ENCODE measurements around the gene PPP1R1B.

Gene PPP1R1B

GRCh38 chr17:39679521-39680192 lies 52.9 kb downstream of the PPP1R1B start:
- Histone ChIP-seq H3K4me3 (ENCODE audit: insufficient read depth, low read length, poor library complexity, severe bottlenecking) (no peak overlapping the region), H3K9me2 (replicated peaks; ENCODE audit: insufficient read depth, low read length) (no peaks in the 10 kb centered on the region), H3K27me3 (ENCODE audit: low read length) (no peaks in the 10 kb centered on the region), H3K27ac (ENCODE audit: low read depth, low read length) (no peak overlapping the region), H3K4me2 (ENCODE audit: low read depth, low read length, poor library complexity, severe bottlenecking) (no peak overlapping the region), H3K9ac (ENCODE audit: low read length) (no peak overlapping the region), H3K79me2 (ENCODE audit: insufficient read depth, low read length) (no peaks in the 10 kb centered on the region), H3K9me3 (ENCODE audit: insufficient read depth, low read length) (no peaks in the 10 kb centered on the region), H3F3A (ENCODE audit: insufficient read depth) (no peaks in the 10 kb centered on the region), H3K36me3 (ENCODE audit: low read length) (no peaks in the 10 kb centered on the region), H4K20me1 (ENCODE audit: low read depth, low read length) (no peaks in the 10 kb centered on the region), H2AFZ (ENCODE audit: low read depth, low read length, severe bottlenecking) (no peak overlapping the region)
- no peak for TF ChIP-seq EZH2phosphoT487 (conservative IDR thresholded peaks at IDR 0.05; ENCODE audit: low read length)
- TF ChIP-seq, protein P1, sequence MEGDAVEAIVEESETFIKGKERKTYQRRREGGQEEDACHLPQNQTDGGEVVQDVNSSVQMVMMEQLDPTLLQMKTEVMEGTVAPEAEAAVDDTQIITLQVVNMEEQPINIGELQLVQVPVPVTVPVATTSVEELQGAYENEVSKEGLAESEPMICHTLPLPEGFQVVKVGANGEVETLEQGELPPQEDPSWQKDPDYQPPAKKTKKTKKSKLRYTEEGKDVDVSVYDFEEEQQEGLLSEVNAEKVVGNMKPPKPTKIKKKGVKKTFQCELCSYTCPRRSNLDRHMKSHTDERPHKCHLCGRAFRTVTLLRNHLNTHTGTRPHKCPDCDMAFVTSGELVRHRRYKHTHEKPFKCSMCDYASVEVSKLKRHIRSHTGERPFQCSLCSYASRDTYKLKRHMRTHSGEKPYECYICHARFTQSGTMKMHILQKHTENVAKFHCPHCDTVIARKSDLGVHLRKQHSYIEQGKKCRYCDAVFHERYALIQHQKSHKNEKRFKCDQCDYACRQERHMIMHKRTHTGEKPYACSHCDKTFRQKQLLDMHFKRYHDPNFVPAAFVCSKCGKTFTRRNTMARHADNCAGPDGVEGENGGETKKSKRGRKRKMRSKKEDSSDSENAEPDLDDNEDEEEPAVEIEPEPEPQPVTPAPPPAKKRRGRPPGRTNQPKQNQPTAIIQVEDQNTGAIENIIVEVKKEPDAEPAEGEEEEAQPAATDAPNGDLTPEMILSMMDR (IDR thresholded peaks at IDR 0.05; ENCODE audit: insufficient read depth, low read length, poor library complexity, severe bottlenecking) = no peak

- Histone ChIP-seq H3K27ac (ENCODE audit: low read depth, low read length) (no peak overlapping the region), H2AFZ (ENCODE audit: low read depth, low read length, severe bottlenecking) (no peak overlapping the region), H3K9ac (ENCODE audit: low read length) (no peak overlapping the region)
These were observed 56.7 kb downstream of the PPP1R1B start for GRCh38 chr17:39683295-39683939.

DNA sequence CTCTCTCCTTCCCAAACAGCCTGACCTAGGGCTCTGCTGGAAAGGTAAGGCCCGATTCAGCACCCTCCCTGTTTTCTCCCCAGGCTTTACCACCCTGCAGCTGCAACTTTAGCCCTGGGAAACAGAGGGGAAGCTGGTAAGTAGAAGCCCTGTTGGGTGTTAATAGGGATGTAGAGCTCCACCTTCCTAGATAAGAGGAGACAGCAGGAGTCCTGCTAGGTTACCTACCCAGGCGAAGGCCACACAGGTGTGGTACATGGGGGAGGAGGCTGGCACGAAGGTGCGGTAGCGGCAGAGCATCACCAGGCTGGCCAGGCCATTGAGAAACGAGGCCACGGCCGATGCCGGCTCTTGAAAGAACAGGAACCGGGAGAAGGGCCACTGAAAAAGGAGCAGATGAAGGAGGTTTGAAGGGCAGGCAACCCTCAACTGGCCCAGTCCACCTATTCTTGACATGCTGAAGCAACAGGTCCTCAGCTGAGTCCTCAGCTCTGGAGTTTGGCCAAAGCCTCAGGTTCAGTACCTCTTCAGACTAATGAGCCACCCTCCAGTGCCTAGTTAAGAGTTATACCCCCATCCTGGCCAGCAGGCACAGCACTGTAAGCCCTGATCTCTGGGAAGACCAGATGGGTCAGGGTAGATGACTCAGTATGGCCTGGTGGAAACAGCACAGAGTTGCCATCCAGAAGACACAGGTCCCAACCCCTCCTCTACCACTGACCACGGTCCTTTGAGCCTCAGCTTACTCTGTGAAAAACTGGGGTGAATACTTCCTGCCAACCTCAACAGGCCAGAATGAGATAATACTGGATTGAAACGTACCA lies 57.8 kb downstream of the PPP1R1B start:
- Histone ChIP-seq H3K36me3 (ENCODE audit: low read length) (no peaks in the 10 kb centered on the region), H4K20me1 (ENCODE audit: low read depth, low read length) (no peaks in the 10 kb centered on the region), H3K9ac (ENCODE audit: low read length) (no peak overlapping the region), H3K9me3 (ENCODE audit: insufficient read depth, low read length) (no peaks in the 10 kb centered on the region), H2AFZ (ENCODE audit: low read depth, low read length, severe bottlenecking) (no peak overlapping the region), H3K9me2 (replicated peaks; ENCODE audit: insufficient read depth, low read length) (no peaks in the 10 kb centered on the region), H3K27ac (ENCODE audit: low read depth, low read length) (no peak overlapping the region), H3K27me3 (ENCODE audit: low read length) (no peaks in the 10 kb centered on the region), H3F3A (ENCODE audit: insufficient read depth) (peaks cover 11% of the 10 kb centered on the region; the same call in 1 of the 2 replicates), H3K4me3 (ENCODE audit: insufficient read depth, low read length, poor library complexity, severe bottlenecking) (no peak overlapping the region), H3K79me2 (ENCODE audit: insufficient read depth, low read length) (no peaks in the 10 kb centered on the region), H3K4me2 (ENCODE audit: low read depth, low read length, poor library complexity, severe bottlenecking) (no peak overlapping the region)
- TF ChIP-seq EZH2phosphoT487 (conservative IDR thresholded peaks at IDR 0.05; ENCODE audit: low read length) = no peak
- TF ChIP-seq, protein P1 (IDR thresholded peaks at IDR 0.05; ENCODE audit: insufficient read depth, low read length, poor library complexity, severe bottlenecking) = no peak

More at GRCh38 chr17:39683295-39683939, 56.7 kb downstream of the PPP1R1B start:
- Histone ChIP-seq H3K4me2 (ENCODE audit: low read depth, low read length, poor library complexity, severe bottlenecking) (no peak overlapping the region), H3K79me2 (ENCODE audit: insufficient read depth, low read length) (no peaks in the 10 kb centered on the region), H3K9me2 (replicated peaks; ENCODE audit: insufficient read depth, low read length) (no peaks in the 10 kb centered on the region), H3K4me3 (ENCODE audit: insufficient read depth, low read length, poor library complexity, severe bottlenecking) (no peak overlapping the region), H3F3A (ENCODE audit: insufficient read depth) (peaks cover 9% of the 10 kb centered on the region; the same call in 1 of the 2 replicates), H3K9me3 (ENCODE audit: insufficient read depth, low read length) (no peaks in the 10 kb centered on the region), H3K36me3 (ENCODE audit: low read length) (no peaks in the 10 kb centered on the region), H4K20me1 (ENCODE audit: low read depth, low read length) (no peaks in the 10 kb centered on the region), H3K27me3 (ENCODE audit: low read length) (no peaks in the 10 kb centered on the region)
- TF ChIP-seq, protein P1 (IDR thresholded peaks at IDR 0.05; ENCODE audit: insufficient read depth, low read length, poor library complexity, severe bottlenecking) = no peak
- no peak for TF ChIP-seq EZH2phosphoT487 (conservative IDR thresholded peaks at IDR 0.05; ENCODE audit: low read length)
